B cell (primary cell): Measurements from ENCODE around the gene POLR2A. TPM values are rescaled to one million over a fixed set of nuclear protein-coding genes. Genes with fewer than 3 reads are reported as not detected.
A peak's percentile ranks its signal among the peaks of the same experiment; 100 is the strongest.

ENCODE experiments used
- ATAC-seq: fragments of 200-7000 bp; cut with Tn5 transposase; one replicate; pipeline ENCODE4 v1.10.0; 2021; ENCODE audit warnings: low read depth, mild to moderate bottlenecking, moderate number of reproducible peaks, moderate library complexity
- CTCF ChIA-PET: fragments of 350-600 bp; sonication (Branson Sonifier 250); formaldehyde crosslinking; loops from one replicate; lab custom pipeline; 2021; ENCODE audit warnings: antibody characterized with exemption, inconsistent platforms; lab: Charles Lee
- POLR2A ChIA-PET: fragments of 350-600 bp; sonication (Branson Sonifier 250); formaldehyde crosslinking; loops from one replicate; lab custom pipeline; 2021; ENCODE audit warnings: antibody characterized with exemption; lab: Charles Lee
- DNase-seq: peaks from one replicate; pipeline ENCODE4 v3.0.0; 2013
- H2AFZ ChIP-seq: 2 replicates; pipeline ENCODE4 v1.6.1; 2012; ENCODE audit warnings: mild to moderate bottlenecking, low read depth, low read length; ENCODE audit not compliant: insufficient read depth, poor library complexity, severe bottlenecking
- H3K27ac ChIP-seq, 2 donors: 1 replicate in 1 of 2; 2 replicates in 1 of 2; pipeline ENCODE4 v1.5.1; 2012 to 2013; ENCODE audit warnings: low read length in 2 of 2, mild to moderate bottlenecking in 2 of 2, moderate library complexity in 1 of 2
- H3K27me3 ChIP-seq, 4 experiments: fragments of 200-600 bp in 1 of 4; sonication (generic) in 1 of 4; replicated peaks in 1 of 4; 1 replicate in 2 of 4; 2 replicates in 2 of 4; pipeline versions ENCODE4 v1.6.1 to v1.7.0; 2013 to 2016; ENCODE audit warnings: low read length in 3 of 4, mild to moderate bottlenecking in 2 of 4, mixed read lengths in 1 of 4, moderate library complexity in 1 of 4; ENCODE audit not compliant: insufficient read depth in 4 of 4, control insufficient read depth in 3 of 4; ENCODE audit errors: control extremely low read depth in 1 of 4
- H3K36me3 ChIP-seq, 2 experiments: replicated peaks in 1 of 2; 1 replicate in 1 of 2; 2 replicates in 1 of 2; pipeline versions ENCODE4 v1.6.1 to v1.7.1; 2013; ENCODE audit warnings: low read length in 1 of 2; ENCODE audit not compliant: insufficient read depth in 2 of 2, control insufficient read depth in 1 of 2; ENCODE audit errors: control extremely low read depth in 1 of 2, extremely low read depth in 1 of 2
- H3K4me1 ChIP-seq, 2 donors: fragments of 200-600 bp in 1 of 2; sonication (generic) in 1 of 2; 1 replicate in 1 of 2; 2 replicates in 1 of 2; pipeline versions ENCODE4 v1.5.1 to v1.6.1; 2013 to 2017; ENCODE audit warnings: low read length in 2 of 2; ENCODE audit not compliant: control insufficient read depth in 2 of 2, insufficient read depth in 2 of 2
- H3K4me2 ChIP-seq: replicated peaks from 2 replicates; pipeline ENCODE3; 2012; ENCODE audit warnings: mild to moderate bottlenecking, low read depth, low read length; ENCODE audit not compliant: poor library complexity, severe bottlenecking
- H3K4me3 ChIP-seq, 5 experiments: fragments of 200-600 bp in 1 of 5; sonication (generic) in 1 of 5; 1 replicate in 3 of 5; 2 replicates in 2 of 5; pipeline versions ENCODE4 v1.5.1 to v1.7.0; 2011 to 2016; ENCODE audit warnings: low read length in 4 of 5, mild to moderate bottlenecking in 4 of 5, low read depth in 2 of 5, control low read depth in 1 of 5, moderate library complexity in 1 of 5; ENCODE audit not compliant: insufficient read depth in 1 of 5; ENCODE audit errors: control extremely low read depth in 1 of 5, extremely low read depth in 1 of 5
- H3K79me2 ChIP-seq: fragments of 200-600 bp; sonication (generic); one replicate; pipeline ENCODE4 v1.6.0; 2016; ENCODE audit warnings: low read length; ENCODE audit not compliant: control insufficient read depth, insufficient read depth
- H3K9ac ChIP-seq: fragments of 200-600 bp; sonication (generic); 2 replicates; pipeline ENCODE4 v1.6.1; 2017; ENCODE audit warnings: mild to moderate bottlenecking, low read length, moderate library complexity
- H3K9me3 ChIP-seq, 3 donors: one replicate each; pipeline versions ENCODE4 v1.6.1 to v1.7.1; 2013; ENCODE audit warnings: low read length in 2 of 3; ENCODE audit not compliant: control insufficient read depth in 2 of 3, insufficient read depth in 1 of 3; ENCODE audit errors: control extremely low read depth in 1 of 3
- H4K20me1 ChIP-seq: 2 replicates; pipeline ENCODE4 v1.6.0; 2012; ENCODE audit warnings: mild to moderate bottlenecking, low read length; ENCODE audit not compliant: insufficient read depth, control insufficient read depth, poor library complexity, severe bottlenecking
- H3K27ac Mint-ChIP-seq: one replicate; pipeline ENCODE4 v1.8.0; 2021; ENCODE audit warnings: mixed read lengths
- H3K27me3 Mint-ChIP-seq: one replicate; pipeline ENCODE4 v1.8.0; 2021; ENCODE audit warnings: mixed read lengths
- H3K4me1 Mint-ChIP-seq: one replicate; pipeline ENCODE4 v1.8.0; 2021; ENCODE audit warnings: mixed read lengths
- H3K4me3 Mint-ChIP-seq: one replicate; pipeline ENCODE4 v1.8.0; 2021; ENCODE audit warnings: mixed read lengths
- H3K9me3 Mint-ChIP-seq: one replicate; pipeline ENCODE4 v1.8.0; 2022; ENCODE audit warnings: mixed read lengths; ENCODE audit not compliant: insufficient read depth
- CTCF ChIP-seq: fragments of 200-600 bp; IDR thresholded peaks from one replicate; pipeline ENCODE4 v1.8.0; 2022; ENCODE audit warnings: antibody characterized with exemption, mild to moderate bottlenecking
- EZH2 ChIP-seq: IDR thresholded peaks from 2 replicates; pipeline ENCODE4 v1.6.1; 2012; ENCODE audit warnings: borderline replicate concordance, low read depth, mild to moderate bottlenecking, moderate library complexity, low read length; ENCODE audit not compliant: insufficient read depth, poor library complexity, severe bottlenecking
- WGBS: methylation state at CpG from one replicate; pipeline ENCODE4 v1.1.5; 2013; ENCODE audit warnings: missing lambda C conversion rate; ENCODE audit not compliant: insufficient coverage; 5-methylcytosine and 5-hydroxymethylcytosine counted together
- intact Hi-C: fragments of 100-400 bp; cut with micrococcal nuclease; formaldehyde crosslinking; loops from one replicate; pipeline ENCODE4 v1.10.0; 2022
- polyA plus RNA-seq: library from polyadenylated mRNA; depleted of rRNA; stranded (reverse); fragments of >200 nt; gene quantifications from 2 replicates; pipeline ENCODE4 v1.2.3, GENCODE V29; 2012
- total RNA-seq, 2 donors: library from RNA; stranded (reverse); fragments of 120-200 nt in 1 of 2; gene quantifications; 1 replicate in 1 of 2; 2 replicates in 1 of 2; pipeline versions ENCODE4 v1.2.3 to v1.2.4, GENCODE V29; 2013 to 2022

POLR2A gene
- total and polyA plus RNA-seq, 2 donors (not counting 1 experiment from before 2014, with no cell fraction given), result 56.5 to 225 TPM

- H3K9me3 Mint-ChIP-seq, result no peaks in the 10 kb centered on the region
- no peak for ATAC-seq
- no peak overlapping the region for H3K4me2 ChIP-seq
- H4K20me1 ChIP-seq, result no peaks in the 10 kb centered on the region
- WGBS, result 100% methylated on average over 2 of the region's 6 CpGs
- no peak overlapping the region for H3K27ac Mint-ChIP-seq
- peaks cover 13% of the 10 kb centered on the region for H3K4me1 Mint-ChIP-seq
- H3K79me2 ChIP-seq, result peaks cover 5% of the 10 kb centered on the region
- no peak overlapping the region for H3K4me3 Mint-ChIP-seq
- H3K36me3 ChIP-seq, result no peaks in the 10 kb centered on the region
- H3K4me1 ChIP-seq, result peaks cover 11 to 21% of the 10 kb centered on the region in 2 donors
- H2AFZ ChIP-seq, result no peak overlapping the region
- H3K9ac ChIP-seq, result no peak overlapping the region
- no peaks in the 10 kb centered on the region for H3K27me3 Mint-ChIP-seq
- no peak overlapping the region for H3K27ac ChIP-seq
- CTCF ChIA-PET, result interaction anchor here (12.1 to 25.0 kb wide), 2 partner anchors 15 to 25 kb away, joined by 126 to 666 read pairs; partner anchors contain the start of genes SENP3 and TNFSF13
- no peaks in the 10 kb centered on the region for H3K27me3 ChIP-seq
- no peak for DNase-seq
- POLR2A ChIA-PET, result interaction anchor here (0.6 kb wide), 2 partner anchors 12 to 17 kb away, joined by 5 read pairs; no protein-coding TSS in a partner anchor
- H3K9me3 ChIP-seq, result no peaks in the 10 kb centered on the region
- intact Hi-C loops, result no loop called here
- H3K4me3 ChIP-seq, result no peak overlapping the region
- TF ChIP-seq CTCF, result no peak
- no peak for TF ChIP-seq EZH2
Measured at GRCh38 chr17:7544911-7545310, 60.7 kb downstream of the POLR2A start.

- peak within 1 kb of the TSS; percentile 85 for H2AFZ ChIP-seq
- 2% methylated on average over 61 of the region's 65 CpGs for WGBS
Measured at GRCh38 chr17:7548585-7549400, 64.6 kb downstream of the POLR2A start, which contains the start of gene TNFSF12. Gene TNFSF12 (plus strand): TSS chr17:7549058. CDS start chr17:7549154, 96 bp downstream.

More at GRCh38 chr17:7548585-7549400, 64.6 kb downstream of the POLR2A start, which contains the start of gene TNFSF12:
- Histone ChIP-seq H3K27ac (peak within 1 kb of the TSS; percentile 54 to 92), H3K79me2 (peaks cover 5% of the 10 kb centered on the region), H4K20me1 (no peaks in the 10 kb centered on the region), H3K27me3 (no peaks in the 10 kb centered on the region), H3K36me3 (no peaks in the 10 kb centered on the region), H3K4me1 (peaks cover 36 to 53% of the 10 kb centered on the region in 2 donors), H3K9ac (peak within 1 kb of the TSS; percentile 74), H3K4me2 (peak within 1 kb of the TSS; percentile 90), H3K4me3 (peak within 1 kb of the TSS; percentile 59 to 73 (median 72)), H3K9me3 (no peaks in the 10 kb centered on the region)
- ATAC-seq (peak; percentile 52), DNase-seq (peak; percentile 61)
- intact Hi-C loops, result no loop called here
- CTCF ChIA-PET, result interaction anchor here (1.0 to 25.0 kb wide), 5 partner anchors 11 to 40 kb away, joined by 3 to 666 read pairs (median 7); partner anchors contain the start of genes CD68, MPDU1, SENP3 and TNFSF13
- TF ChIP-seq EZH2, result no peak
- TF ChIP-seq CTCF, result no peak
- Mint-ChIP-seq H3K9me3 (no peaks in the 10 kb centered on the region), H3K27me3 (no peaks in the 10 kb centered on the region), H3K27ac (peak within 1 kb of the TSS; percentile 91), H3K4me1 (peaks cover 42% of the 10 kb centered on the region), H3K4me3 (peak within 1 kb of the TSS; percentile 85)
- POLR2A ChIA-PET, result interaction anchor here (0.6 to 1.3 kb wide), 6 partner anchors 10 to 291 kb away, joined by 3 to 13 read pairs (median 4); partner anchors contain the start of genes POLR2A, TNFSF13 and TP53
